ENCODE data around the gene NDUFS6.
"Not testable (repeated sequence)": the region's sequence is repeated elsewhere in the genome, so short reads cannot be mapped to it uniquely, and the experiment has no call there.

The NDUFS6 gene

GRCh38 chr5:1836176-1836890, 35.1 kb downstream of the NDUFS6 start:
- DNase-seq, result no peak

DNA sequence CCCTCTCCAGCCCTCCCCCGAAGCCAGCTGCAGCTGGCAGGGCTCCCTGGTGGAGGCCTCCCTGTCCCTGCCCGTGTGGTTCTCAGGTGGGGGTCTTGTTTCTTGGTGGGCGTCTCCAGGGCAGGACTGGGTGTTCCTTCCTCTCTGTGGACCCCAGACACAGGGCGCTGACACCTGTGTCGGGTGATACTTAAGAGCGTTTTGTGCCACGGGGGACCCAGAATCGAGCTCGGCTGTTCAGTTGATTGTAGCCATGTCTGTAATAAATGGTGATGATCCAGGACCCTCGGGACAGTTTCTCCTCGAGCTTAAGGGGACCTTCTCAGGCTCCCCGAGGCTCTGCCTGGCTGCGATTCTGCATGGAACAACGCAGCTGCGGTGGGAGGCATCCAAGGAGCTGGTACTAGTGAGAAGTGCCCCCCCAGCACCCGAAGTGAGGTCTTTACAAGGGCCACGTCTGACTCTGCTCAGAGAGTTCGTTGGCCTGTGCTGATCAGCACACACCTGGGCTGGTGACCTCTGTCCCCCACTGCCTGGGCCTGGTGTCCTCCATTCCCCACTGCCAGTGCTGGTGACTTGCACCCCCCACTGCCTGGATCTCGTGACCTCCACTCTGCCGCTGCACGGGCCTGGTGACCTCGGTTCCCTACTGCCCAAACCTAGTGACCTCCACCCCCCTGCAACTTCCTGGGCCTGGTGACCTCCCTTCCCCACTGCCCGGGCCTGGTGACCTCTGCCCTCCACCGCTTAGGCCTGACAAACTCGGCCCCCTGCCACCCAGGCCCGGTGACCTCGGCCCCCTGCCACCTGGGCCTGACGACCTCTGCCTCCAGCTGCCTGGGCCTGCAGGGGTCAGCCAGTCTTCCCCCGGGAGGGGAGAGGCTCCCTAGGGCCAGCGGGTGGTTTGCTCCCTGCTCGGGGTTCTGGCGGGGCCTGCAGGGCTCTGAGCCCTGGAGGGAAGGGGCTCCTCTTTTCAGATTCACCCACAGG, 36.0 kb downstream of the NDUFS6 start:
- no peak for DNase-seq

GRCh38 chr5:1838013-1838412, 36.8 kb downstream of the NDUFS6 start:
- DNase-seq, result no peak

DNA sequence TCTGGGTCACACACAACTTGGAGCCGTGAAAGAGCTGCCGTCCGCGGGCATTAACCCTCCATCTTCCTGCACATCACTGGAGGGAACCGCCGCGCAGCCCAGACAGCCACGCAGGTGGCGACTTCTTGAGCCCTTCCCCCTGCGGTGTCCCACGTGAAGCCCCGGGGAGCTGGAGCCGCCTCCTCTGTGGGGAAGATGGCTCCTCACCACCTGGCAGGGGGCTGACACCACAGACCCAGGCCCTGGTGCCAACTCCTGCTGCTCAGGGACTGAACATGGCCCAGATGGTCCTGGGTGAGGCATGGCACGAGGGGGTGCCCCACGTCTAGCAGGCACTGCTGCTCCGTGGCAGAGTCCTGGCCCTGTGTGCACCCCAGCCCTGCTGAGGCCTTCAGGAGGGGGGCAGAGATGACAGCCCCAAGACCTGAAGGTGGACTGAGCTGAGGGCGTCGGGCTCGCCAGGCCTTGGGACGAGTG, 38.9 kb downstream of the NDUFS6 start:
- no peak for DNase-seq

DNA sequence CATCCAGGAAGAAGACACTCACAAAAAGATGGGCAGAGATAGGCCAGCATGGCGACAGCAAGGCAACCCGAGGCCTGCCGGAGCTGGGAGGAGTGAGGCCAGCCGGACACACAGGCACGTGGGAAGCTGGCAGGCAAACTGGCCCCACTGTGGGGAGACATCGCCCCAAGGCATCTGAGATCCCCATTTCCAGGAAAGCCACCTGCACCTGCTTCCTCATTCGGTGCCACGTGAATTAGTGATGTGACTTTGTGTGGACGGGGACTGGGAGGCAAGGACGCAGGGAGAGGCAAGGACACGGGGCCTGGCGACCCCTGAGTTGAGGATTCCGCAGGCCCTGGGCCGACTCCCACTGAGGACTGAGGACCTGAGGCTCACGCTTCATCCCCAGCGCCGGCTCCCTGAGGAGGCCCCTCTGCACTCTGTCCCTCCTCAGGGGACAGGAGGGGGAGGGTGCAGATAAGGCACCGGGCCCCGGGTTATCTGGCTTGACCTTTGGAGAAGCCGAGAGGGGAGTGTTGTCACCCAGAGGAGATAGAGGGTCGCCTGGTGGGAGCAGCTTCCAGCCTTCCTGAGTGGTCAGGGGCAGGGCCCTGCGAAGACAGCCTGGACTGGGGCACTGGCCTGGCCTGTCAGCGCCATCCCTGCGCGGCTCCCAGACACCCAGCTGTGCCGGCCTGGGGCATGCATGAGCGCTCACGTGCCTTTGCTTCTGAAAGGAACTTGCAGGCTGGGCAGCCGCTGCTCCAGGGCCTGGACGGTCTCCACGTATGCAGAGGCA, 39.7 kb downstream of the NDUFS6 start:
- no peak for DNase-seq

DNA sequence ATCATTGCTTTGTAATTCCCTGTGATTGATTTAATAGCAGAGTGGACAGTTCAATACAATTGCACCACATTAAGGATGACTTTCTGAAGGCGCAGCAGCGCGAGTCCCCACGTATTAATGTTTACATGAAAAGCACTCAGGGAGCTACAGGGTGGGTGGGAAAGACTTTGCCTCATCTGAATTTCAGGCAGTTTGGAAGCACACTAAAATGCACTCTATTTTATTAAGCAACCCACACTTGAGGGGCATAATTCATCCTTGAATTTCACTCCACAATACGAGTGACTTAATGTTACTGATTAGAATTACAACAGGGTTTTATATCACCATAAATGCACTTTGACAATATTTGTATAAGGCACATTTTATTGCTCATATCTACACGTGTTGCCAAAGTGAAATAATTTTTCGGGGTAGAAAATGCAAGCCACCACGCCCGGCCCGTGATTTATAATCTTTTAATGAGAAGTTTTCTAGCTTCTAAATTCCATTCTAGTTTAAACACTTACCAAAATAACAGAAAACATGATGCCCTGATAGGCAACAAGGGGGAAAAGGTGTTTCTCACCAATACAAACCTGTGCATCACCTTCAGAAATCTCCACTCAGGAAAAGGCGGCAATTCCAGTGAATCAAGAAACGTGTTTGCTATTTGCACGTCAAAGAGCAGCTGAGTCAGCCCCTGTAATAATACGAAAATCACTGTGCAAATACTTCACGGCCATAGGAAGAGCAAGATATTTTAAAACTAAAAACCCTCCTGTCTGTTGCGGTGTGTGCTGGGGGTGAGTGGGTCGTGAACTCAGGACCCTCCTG, 41.0 kb downstream of the NDUFS6 start:
- no peak for DNase-seq

GRCh38 chr5:1843761-1844160, 42.6 kb downstream of the NDUFS6 start:
- DNase-seq, result not testable (repeated sequence)

DNA sequence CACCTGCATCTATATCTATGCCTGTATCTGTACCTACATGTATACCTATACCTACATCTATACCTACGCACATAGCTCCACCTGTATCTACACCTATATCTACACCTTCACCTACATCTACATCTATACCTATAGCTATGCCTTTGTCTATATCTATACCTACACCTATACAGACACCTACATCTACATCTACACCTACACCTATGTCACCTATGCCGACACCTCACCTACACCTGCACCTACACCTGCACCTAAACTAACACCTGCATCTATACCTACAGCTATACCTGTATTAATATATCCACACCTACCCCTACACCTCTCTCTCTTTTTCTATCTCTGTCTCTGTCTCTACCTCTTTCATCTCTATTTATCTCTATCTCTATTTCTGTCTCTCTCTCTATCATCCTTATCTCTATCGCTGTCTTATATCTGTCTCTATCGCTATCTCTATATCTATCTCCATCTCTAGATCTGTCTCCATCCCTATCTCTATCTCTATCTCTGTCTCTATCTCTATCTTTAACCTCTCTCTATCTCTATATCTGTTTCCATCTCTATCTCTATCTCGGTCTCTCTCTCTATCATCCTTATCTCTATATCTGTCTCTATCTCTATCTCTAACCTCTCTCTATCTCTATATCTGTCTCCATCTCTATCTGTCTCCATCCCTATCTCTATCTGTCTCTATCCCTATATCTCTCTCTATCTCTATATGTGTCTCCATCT, 43.7 kb downstream of the NDUFS6 start:
- DNase-seq, result no peak

- DNase-seq, result no peak
Measured at GRCh38 chr5:1845696-1846095, 44.5 kb downstream of the NDUFS6 start.

DNA sequence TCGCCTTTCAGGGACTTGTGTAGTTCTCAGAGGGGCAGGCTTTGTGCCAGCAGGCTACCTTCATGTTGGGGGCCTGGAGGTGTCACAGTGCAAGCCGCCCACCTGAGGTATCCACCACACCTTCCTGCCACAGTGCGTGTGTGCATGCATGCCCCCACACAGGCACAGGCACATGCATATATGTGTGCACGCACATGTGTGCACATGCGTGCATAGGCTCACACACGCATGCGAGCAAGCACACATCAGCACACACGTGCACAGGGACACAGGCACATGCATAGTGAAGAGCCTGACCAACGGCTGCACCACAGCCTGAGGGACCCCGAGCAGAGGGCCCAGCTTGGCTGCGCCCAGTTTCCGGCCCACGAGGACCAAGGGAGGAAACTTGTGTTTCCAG, 45.4 kb downstream of the NDUFS6 start:
- no peak for DNase-seq

DNA sequence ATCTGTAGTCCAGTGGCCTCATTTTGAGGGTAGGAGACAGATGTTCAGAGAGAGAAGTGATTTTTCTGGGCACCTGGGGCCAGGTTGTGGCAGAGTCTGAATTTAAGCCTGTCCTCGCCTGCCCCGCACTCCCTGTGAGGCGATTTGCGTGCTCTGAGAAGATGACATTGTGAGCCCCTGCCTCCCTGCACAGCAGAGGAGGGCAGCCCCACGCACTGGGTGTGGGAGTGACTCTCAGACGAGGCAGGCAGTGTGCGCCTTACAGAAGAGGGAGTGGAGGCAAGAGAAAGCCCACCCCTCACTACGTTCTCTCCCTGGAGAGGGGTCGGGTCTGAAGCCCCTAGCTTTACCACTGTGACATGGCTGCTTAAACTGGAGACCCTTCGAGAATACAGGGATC, 45.8 kb downstream of the NDUFS6 start:
- DNase-seq, result no peak

- DNase-seq, result no peak
Measured at GRCh38 chr5:1847611-1848010, 46.4 kb downstream of the NDUFS6 start.

DNA sequence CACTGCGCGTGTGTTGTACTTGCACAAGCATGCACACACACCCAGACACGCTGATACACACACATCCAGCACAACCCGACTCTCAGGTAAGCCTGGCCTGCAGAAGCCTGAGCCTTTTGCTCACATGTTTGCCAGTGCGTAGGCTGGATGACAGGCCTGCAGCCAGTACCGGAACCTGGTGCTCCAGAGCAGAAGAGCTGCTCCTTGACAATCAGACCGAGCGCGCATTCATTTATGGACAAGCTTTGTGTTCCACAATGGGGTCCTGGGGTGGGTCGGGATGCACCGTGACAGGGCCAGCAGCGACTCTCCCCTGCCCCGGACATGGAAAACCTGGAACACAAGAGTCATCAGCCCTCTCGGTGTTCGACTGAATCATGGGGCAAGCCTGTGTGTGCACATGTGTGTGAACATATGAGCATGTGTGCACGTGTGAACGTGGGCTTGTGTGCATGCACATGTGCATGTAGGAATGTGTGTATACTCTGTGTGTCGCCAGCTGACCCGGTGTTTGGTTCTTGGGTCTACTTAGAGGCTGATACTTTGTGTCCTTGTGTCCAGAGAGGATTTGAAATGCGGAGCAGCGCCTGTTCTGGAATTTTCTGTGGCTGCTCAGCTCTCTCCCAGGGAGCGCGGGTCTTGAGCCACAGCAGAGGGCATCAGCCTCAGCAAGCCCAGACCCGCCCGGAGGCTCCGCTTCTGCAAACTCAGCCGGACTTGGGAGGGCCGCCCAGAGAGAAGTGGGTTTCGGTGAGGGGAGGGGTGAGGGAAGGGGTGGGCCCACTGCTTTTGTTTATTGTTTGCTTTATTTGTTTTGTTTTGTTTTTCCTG, 49.3 kb downstream of the NDUFS6 start:
- DNase-seq, result no peak

GRCh38 chr5:1851290-1851934, 50.2 kb downstream of the NDUFS6 start:
- no peak for DNase-seq

DNA sequence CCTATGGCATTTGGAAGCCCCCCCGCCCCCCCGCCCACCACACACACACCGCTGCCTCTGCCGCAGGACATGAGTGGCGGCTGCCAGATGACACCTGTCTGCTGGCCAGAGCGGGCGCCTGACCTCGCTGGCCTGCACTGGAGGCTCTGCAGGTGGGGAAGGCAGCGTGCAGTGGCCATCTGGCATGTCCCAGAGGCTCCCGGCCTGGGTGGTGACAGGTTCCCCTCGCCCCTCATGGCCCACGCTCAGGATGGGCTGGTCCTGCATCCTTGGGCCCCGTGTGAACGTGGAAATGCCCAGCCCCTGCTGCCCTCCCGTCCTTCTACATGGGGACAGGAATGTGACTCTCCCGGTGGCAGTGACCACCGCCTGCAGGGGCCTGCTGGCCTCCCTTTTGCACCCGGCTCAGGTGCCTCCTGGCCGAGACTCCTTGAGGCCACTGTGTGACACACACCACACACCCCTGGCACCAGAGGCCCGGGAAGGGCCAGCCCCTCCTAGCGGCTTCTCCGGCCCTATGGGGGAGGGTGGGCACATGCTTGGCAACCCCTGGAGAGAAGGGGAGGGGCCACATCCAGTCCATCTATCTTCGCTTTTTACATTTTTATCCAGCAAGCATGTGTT, 51.2 kb downstream of the NDUFS6 start:
- no peak for DNase-seq

DNA sequence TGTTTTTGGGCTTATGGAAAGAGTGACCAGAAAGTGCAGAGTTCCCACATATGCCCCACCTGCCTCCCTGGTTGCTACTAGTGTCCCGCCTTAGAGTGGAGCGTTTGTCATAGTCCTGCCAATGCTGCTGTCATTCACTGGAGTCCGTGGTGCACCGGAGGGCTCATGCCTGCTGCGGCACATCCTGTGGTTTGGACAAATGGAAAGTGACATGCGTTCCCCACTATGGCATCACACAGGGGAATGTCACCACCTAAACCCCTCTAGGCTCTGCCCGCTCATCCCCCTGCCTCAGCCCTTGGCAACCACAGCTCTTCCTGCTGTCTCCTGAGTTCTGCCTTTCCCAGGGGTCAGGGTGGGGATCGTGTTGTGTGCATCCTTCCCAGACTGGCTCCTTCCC, 52.3 kb downstream of the NDUFS6 start:
- no peak for DNase-seq

GRCh38 chr5:1855075-1855474, 53.9 kb downstream of the NDUFS6 start:
- no peak for DNase-seq

- DNase-seq, result no peak
Measured at GRCh38 chr5:1855596-1855995, 54.4 kb downstream of the NDUFS6 start.

DNA sequence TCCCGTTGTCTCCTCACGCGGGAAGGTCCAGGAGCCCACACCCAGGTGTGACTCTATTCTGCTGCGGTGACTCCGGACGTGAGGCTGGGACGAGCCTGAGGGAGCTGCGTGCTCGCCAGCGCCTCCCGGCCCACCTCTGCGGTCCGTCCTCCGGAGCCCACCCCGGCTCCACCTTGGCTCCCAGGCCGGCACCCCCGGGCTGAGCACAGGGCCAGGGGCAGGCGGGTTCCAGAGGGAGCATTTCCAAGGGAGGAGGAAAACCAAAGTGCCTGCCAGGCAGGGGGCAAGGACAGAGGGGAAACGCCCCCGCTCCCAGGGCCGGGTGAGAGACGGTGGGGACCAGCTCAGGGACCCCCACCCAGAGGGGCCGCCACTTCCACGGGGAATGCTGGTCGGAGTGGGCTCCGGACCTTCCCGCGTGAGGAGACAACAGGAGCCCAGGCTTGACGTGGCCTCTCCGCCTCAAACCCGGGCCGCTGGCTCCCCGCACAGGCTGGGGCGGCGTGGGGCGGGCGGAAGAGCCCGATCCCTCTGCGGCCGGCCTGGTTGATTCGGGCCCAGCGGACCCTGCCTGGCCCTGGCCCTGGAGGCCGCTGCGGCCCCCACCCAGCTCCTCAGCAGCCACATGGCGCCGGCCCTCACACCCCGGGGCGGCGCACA, 55.5 kb downstream of the NDUFS6 start:
- DNase-seq, result no peak
